ENCODE data around the gene RAB11FIP4. TPM values are rescaled to one million over a fixed set of nuclear protein-coding genes. Genes with fewer than 3 reads are reported as not detected.
A peak's percentile ranks its signal among the peaks of the same experiment; 100 is the strongest.

Gene RAB11FIP4
- total and polyA plus RNA-seq, 2 of the 13 experiments (the other 11 are each of a cell fraction or from before 2014, with no cell fraction given) = 28.0 to 89.3 TPM

GRCh38 chr17:31379597-31380205, 11.8 kb upstream of the RAB11FIP4 start (continued):
- TF ChIP-seq ZNF484 (CRISPR knock-in tag; IDR thresholded peaks at IDR 0.05; ENCODE audit: borderline replicate concordance, low read depth) (no peak), RARA (CRISPR knock-in tag; IDR thresholded peaks at IDR 0.05) (peak; percentile 26; the same call in 1 of the 2 replicates), ZNF605 (CRISPR knock-in tag; IDR thresholded peaks at IDR 0.05) (no peak), SOX5 (CRISPR knock-in tag; IDR thresholded peaks at IDR 0.05; ENCODE audit: borderline replicate concordance) (peak; percentile 63; the same call in 1 of the 2 replicates), PAF1 (CRISPR knock-in tag; IDR thresholded peaks at IDR 0.05) (no peak), MAX (IDR thresholded peaks at IDR 0.05) (no peak), MTA1 (CRISPR knock-in tag; IDR thresholded peaks at IDR 0.05; ENCODE audit: borderline replicate concordance) (no peak), ZNF646 (CRISPR knock-in tag; IDR thresholded peaks at IDR 0.05) (no peak), TCF7 (IDR thresholded peaks at IDR 0.05; ENCODE audit: low read depth) (peak; percentile 37; the same call in 1 of the 2 replicates), HOMEZ (CRISPR knock-in tag; IDR thresholded peaks at IDR 0.05; ENCODE audit: low read depth) (no peak; the same call in 1 of the 2 replicates), NR2F6 (IDR thresholded peaks at IDR 0.05) (peak; percentile 59; the same call in 1 of the 2 replicates), NR2F6 (CRISPR knock-in tag; IDR thresholded peaks at IDR 0.05) (peak; percentile 19; the same call in 1 of the 2 replicates), EHMT2 (IDR thresholded peaks at IDR 0.05; ENCODE audit: borderline replicate concordance, low read depth, low read length) (0 out of 2 replicates have a peak, but pooled peaks have one; percentile 21), PHF21A (CRISPR knock-in tag; IDR thresholded peaks at IDR 0.05) (no peak), MYC (CRISPR knock-in tag; IDR thresholded peaks at IDR 0.05; ENCODE audit: borderline replicate concordance) (no peak), ZNF382 (CRISPR knock-in tag; IDR thresholded peaks at IDR 0.05; ENCODE audit: borderline replicate concordance) (no peak), FOXP1 (IDR thresholded peaks at IDR 0.05) (no peak), FOXP1 (CRISPR knock-in tag; IDR thresholded peaks at IDR 0.05) (peak; percentile 55; the same call in 1 of the 2 replicates), HNF4A (CRISPR knock-in tag; IDR thresholded peaks at IDR 0.05) (0 out of 2 replicates have a peak, but pooled peaks have one; percentile 15), SOX6 (IDR thresholded peaks at IDR 0.05) (no peak), SOX6 (CRISPR knock-in tag; IDR thresholded peaks at IDR 0.05) (peak; percentile 43; the same call in 1 of the 2 replicates), HNF4G (IDR thresholded peaks at IDR 0.05; ENCODE audit: borderline replicate concordance, low read depth, low read length) (peak; percentile 14; the same call in 1 of the 2 replicates), HNF4G (CRISPR knock-in tag; IDR thresholded peaks at IDR 0.05; ENCODE audit: borderline replicate concordance, low read depth) (no peak), NCOR1 (IDR thresholded peaks at IDR 0.05; ENCODE audit: borderline replicate concordance, low read length) (peak; percentile 67; the same call in 1 of the 2 replicates), HOXD1 (CRISPR knock-in tag; IDR thresholded peaks at IDR 0.05) (no peak), TEAD2 (CRISPR knock-in tag; IDR thresholded peaks at IDR 0.05) (no peak)

Data from HepG2 (cell line).